Stimulated activated CD4-positive, alpha-beta T cell treated with anti-CD3 and anti-CD28 coated beads, Interleukin-2, amount 100 ng/mL, for 24 hours (primary cell): ENCODE measurements around the gene URB2.
A peak's percentile ranks its signal among the peaks of the same experiment; 100 is the strongest.
"Not testable (repeated sequence)": the region's sequence is repeated elsewhere in the genome, so short reads cannot be mapped to it uniquely, and the experiment has no call there.

Experiments used
- DNase-seq, 2 donors: peaks; one replicate each; pipeline ENCODE4 v3.0.0-alpha.2; 2020

Gene URB2

GRCh38 chr1:229617351-229618100 lies 8.5 kb upstream of the URB2 start:
- DNase-seq: no peak

DNA sequence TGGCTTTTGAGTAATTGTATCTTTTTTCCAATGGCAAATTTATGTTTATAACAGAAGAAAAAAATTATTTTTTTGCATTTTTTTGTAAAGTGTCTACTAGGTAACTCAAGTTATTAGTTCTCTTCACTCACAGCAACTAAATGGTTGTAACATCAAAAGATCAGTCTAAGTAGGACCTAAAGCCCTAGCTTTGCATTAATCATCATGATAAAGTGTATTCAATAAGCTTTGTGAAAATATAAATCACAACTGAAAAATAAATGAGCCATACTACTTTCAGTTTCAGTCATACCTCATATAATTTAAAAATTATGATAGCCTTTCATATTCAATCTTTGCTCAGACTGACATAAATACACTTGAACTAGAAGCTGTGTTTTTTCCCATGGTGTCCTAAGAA lies 7.0 kb upstream of the URB2 start:
- DNase-seq: no peak

DNA sequence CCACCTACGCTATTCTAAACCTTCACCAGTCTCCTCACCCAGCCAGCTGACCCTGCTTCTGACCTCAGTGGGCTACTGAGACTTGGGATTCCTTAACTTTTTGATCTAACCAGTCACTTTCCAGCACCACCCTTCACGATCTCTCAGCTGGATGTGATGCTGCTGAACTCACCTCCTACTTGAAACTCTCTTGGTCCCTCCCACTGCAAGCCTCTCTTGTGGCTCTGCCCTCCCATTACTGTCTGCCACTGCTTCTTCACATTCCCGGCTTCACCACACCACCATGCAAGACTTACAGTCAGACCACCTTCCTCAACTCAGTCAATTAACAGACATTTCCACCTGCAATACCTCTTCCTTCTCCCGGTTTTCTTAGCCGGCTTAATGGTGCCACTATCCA lies 6.4 kb upstream of the URB2 start:
- DNase-seq: no peak

- DNase-seq: no peak
These were observed 5.2 kb upstream of the URB2 start for GRCh38 chr1:229620876-229621275.

GRCh38 chr1:229621663-229622062 lies 4.4 kb upstream of the URB2 start:
- DNase-seq: no peak

- DNase-seq: not testable (repeated sequence)
These were observed 3.4 kb upstream of the URB2 start for GRCh38 chr1:229622641-229623120.

GRCh38 chr1:229623225-229623624 lies 2.8 kb upstream of the URB2 start:
- no peak for DNase-seq

GRCh38 chr1:229623838-229624237 lies 2.2 kb upstream of the URB2 start:
- DNase-seq: no peak

- DNase-seq: no peak
These were observed 1.5 kb upstream of the URB2 start for GRCh38 chr1:229624521-229625070.

- peak; percentile 65 for DNase-seq
These were observed 754 bp upstream of the URB2 start for GRCh38 chr1:229625071-229625914.

- DNase-seq: no peak
These were observed 956 bp downstream of the URB2 start for GRCh38 chr1:229627003-229627402.

DNA sequence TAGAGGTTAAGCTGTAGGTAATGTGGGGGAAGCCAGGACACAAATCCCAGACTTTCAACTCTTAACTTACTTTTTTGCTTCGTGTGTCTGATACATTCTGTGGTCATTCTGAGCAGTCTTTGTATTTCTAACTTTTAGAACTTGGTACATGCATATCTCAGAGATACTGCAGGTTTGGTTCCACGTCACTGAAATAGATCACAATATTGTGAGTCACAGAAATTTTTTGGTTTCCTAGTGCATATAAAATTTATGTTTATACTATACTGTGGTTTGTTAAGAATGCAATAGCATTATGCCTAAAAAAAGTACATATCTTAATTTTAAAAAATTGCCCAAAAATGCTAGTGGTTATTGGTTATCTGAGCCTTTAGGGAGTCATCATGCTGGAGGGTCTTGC lies 3.2 kb downstream of the URB2 start:
- no peak for DNase-seq

DNA sequence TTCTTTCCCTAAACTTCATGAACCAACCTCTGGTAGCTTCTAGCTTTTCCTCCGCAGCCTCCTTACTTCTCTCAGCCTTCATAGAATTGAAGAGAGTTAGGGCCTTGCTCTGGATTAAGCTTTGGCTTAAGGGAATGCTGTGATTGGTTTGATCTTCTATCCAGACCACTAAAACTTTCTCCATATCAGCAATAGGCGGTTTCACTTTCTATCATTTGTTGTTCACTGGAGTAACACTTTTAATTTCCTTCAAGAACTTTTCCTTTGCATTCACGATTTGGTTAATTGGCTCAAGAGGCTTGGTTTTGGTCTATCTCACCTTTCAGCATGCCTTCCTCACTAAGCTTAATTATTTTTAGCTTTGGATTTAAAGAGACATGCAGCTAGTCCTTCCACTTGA lies 5.1 kb downstream of the URB2 start:
- DNase-seq: no peak

DNA sequence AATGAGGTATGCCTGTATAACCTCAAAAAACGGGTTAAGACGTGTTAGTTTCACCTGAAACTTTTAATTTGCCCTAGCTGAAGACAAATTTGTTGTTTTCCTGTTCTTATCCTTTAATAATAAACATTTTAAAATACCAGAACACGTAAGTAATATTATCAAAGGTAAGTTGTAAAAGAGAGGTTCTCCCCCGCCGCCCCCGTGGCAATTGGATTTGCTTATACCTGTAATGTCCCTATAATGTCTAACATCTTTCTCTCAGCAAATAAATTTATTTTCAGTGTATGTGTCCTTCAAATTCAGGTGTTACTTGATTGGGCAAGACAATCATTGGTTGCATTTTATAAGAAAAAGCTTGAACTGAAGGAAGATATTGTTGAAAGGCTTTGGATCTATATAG lies 5.9 kb downstream of the URB2 start:
- no peak for DNase-seq

DNA sequence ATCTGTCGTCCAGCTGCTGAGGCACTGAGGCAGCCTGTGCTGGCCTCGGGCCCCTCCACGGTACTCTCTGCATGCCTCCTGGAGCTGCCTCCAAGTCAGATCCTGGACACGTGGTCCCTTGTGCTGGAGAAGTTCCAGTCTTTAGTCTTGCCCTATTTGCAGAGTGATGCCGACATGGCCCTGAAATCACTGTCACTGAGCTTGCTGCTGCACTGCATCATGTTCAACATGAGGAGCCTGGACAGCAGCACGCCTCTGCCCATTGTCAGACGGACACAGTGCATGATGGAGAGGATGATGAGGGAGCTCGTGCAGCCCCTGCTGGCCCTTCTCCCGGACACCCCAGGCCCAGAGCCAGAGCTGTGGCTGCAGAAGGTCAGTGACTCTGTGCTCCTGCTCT lies 10.0 kb downstream of the URB2 start:
- no peak for DNase-seq

GRCh38 chr1:229637746-229638145 lies 11.7 kb downstream of the URB2 start:
- DNase-seq: no peak

DNA sequence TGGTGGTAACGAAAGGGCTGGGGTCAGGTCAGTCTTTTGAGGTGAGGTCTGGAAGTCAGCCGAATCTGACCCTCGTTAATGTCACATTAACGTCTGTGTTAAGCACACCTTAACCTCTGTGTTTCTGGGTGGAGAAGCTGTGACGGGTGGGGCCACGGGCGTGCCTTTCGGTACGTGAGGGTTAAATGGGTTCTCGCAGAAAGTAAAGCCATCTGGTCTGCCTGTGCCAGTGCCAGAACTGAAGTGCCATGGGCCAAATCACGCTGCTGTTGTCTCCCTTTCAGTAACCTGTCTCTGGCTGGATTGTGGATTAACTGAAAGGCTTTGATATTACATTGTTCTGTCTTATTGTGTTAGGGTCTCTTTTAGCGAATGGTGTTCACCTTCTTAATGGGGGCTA lies 14.4 kb downstream of the URB2 start:
- DNase-seq: no peak

DNA sequence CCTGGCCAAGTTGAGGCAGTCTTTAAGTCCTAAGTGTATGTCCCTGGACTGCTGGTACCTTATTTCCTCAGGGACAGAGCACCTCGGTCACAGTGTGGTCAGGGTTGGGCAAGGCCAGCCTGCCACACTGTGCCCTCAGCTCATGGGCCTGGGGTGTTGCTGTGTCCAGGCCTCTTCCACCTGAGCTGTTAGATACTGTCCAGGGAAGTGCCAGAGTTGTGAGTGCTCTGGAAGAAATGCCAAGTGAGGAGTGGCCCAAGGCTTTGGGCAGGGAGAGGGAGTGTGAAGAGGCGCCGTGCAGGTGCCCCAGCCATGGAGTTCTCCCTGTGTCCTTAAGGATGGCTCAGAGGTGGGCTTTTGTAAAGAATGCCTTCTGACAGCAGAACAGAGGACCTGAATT lies 15.3 kb downstream of the URB2 start:
- DNase-seq: no peak

- DNase-seq: no peak
These were observed 16.3 kb downstream of the URB2 start for GRCh38 chr1:229642376-229642775.

DNA sequence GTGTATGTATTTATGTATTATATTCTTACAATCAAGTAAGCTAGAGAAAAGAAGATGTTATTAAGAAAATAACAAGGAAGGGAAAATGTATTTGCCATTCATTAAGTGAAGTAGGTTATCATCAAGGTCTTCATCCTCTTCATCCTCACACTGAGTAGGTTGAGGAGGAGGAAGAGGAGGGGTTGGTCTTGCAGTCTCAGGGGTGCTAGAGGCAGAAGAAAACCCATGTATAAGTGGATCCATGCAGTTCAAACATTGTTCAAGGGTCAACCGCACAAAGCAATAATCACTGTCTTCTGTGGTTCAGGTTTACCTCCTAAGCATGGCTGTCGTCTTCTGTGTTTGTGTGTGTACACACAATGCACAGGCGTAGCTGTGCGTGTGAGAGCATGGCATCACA lies 16.9 kb downstream of the URB2 start:
- no peak for DNase-seq

- no peak for DNase-seq
These were observed 18.1 kb downstream of the URB2 start for GRCh38 chr1:229643996-229644745.

DNA sequence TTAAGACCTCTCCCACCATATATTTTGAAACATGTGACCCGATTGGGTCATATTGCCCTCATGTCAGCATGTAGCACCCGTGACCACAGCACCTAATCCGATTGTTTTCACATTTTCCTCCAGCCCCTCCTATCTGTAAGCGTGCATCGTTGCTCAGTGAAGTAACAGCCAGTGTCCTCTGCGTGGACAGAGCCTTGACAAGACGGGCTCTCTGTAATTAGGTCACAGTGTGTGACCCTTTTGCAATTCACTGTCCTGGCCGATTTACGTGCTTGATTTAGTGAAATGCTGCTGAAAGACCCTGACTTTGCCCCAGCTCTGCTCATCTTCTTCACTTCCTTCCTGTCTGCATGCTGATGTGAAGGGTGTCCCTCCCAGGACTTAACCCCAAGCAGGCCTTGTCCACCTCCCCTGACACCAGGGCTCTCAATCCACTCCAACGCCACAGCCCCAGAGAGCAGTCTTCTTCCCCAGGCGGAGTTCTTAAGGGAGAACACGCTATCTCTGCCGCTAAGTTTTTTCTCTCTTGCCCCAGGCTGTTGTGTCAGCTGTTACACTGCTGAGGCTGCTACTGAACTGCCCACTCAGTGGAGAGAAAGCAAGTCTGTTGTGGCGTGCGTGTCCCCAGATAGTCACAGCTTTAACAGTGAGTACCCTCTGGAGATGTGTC lies 19.4 kb downstream of the URB2 start:
- DNase-seq: no peak

DNA sequence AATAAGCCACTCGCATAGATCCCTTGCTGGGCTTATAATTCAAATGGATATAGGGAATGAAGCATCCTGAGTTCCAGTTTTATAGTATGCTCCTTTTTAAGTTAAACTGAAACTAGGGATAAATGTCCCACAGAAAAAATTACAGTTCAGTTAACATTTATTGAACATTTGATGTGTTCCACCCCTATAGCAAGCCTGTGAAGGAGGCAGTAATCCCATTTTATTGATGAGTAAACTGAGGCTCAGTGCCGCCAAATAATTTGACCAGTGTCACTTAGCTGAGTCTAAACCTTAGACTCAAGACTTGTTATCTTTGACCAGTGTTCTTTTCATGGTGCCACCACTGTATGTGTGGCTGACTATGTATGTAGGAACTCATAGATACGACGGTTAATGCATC lies 22.4 kb downstream of the URB2 start:
- no peak for DNase-seq
